ENCODE results near the gene PGLYRP4.

- TF ChIP-seq CTCF (IDR thresholded peaks at IDR 0.05), result no peak
- TF ChIP-seq POLR2A (IDR thresholded peaks at IDR 0.05; ENCODE audit: low read length), result no peak
- TF ChIP-seq MAX (IDR thresholded peaks at IDR 0.05), result no peak
Observed at GRCh38 chr1:153394391-153394790, 45.8 kb upstream of the PGLYRP4 start.
